GM19372 (cell line): ENCODE measurements around the gene RHOD.

Experiments used
- ATAC-seq: cut with Tn5 transposase; IDR thresholded peaks from one replicate; pipeline ENCODE4 v1.9.1; 2021; ENCODE audit warnings: mild to moderate bottlenecking, low read depth, moderate library complexity; ENCODE audit not compliant: unreplicated experiment

The RHOD gene

GRCh38 chr11:67031791-67032561 is 24.7 kb upstream of the RHOD start:
- ATAC-seq = no peak

GRCh38 chr11:67032830-67033551 is 23.7 kb upstream of the RHOD start:
- no peak for ATAC-seq

GRCh38 chr11:67033661-67034166 is 22.9 kb upstream of the RHOD start:
- no peak for ATAC-seq

- ATAC-seq = no peak
Measured at GRCh38 chr11:67034350-67034749, 22.3 kb upstream of the RHOD start.

- no peak for ATAC-seq
Measured at GRCh38 chr11:67040147-67040546, 16.5 kb upstream of the RHOD start.

GRCh38 chr11:67041602-67042001 is 15.0 kb upstream of the RHOD start:
- no peak for ATAC-seq

GRCh38 chr11:67043572-67044349 is 12.9 kb upstream of the RHOD start:
- ATAC-seq = no peak

GRCh38 chr11:67044496-67044895 is 12.2 kb upstream of the RHOD start:
- no peak for ATAC-seq

GRCh38 chr11:67045314-67045713 is 11.3 kb upstream of the RHOD start:
- no peak for ATAC-seq

GRCh38 chr11:67048515-67049130 is 8.0 kb upstream of the RHOD start:
- no peak for ATAC-seq

GRCh38 chr11:67050139-67050538 is 6.5 kb upstream of the RHOD start:
- no peak for ATAC-seq

- ATAC-seq = no peak
Measured at GRCh38 chr11:67051180-67051893, 5.3 kb upstream of the RHOD start.

- ATAC-seq = no peak
Measured at GRCh38 chr11:67051945-67052488, 4.6 kb upstream of the RHOD start.

- ATAC-seq = no peak
Measured at GRCh38 chr11:67052891-67053290, 3.8 kb upstream of the RHOD start.

GRCh38 chr11:67053896-67054329 is 2.7 kb upstream of the RHOD start:
- ATAC-seq = no peak

- ATAC-seq = no peak
Measured at GRCh38 chr11:67054346-67054835, 2.3 kb upstream of the RHOD start.

GRCh38 chr11:67054836-67055523 is 1.7 kb upstream of the RHOD start:
- ATAC-seq = no peak

- ATAC-seq = no peak
Measured at GRCh38 chr11:67055812-67056211, 835 bp upstream of the RHOD start.

GRCh38 chr11:67057205-67057672 is 592 bp downstream of the RHOD start:
- ATAC-seq = no peak
